Breast epithelium (tissue), 3 donors: ENCODE results near the gene KIF26B.

Experiments
- CTCF ChIP-seq, 3 donors: fragments of 450-650 bp; IDR thresholded peaks; one replicate each; pipeline ENCODE4 v1.5.1; 2016 to 2017; ENCODE audit warnings: antibody characterized with exemption in 3 of 3, mild to moderate bottlenecking in 3 of 3, moderate library complexity in 3 of 3
- POLR2AphosphoS5 ChIP-seq, 3 donors: sonication (generic); formaldehyde crosslinking; IDR thresholded peaks; one replicate each; pipeline ENCODE4 v1.6.1; 2017; ENCODE audit warnings: antibody characterized with exemption in 3 of 3

- TF ChIP-seq CTCF (IDR thresholded peaks at IDR 0.05) (no peak), POLR2AphosphoS5 (IDR thresholded peaks at IDR 0.05) (no peak)
Measured at GRCh38 chr1:245485996-245486395, 331.2 kb downstream of the KIF26B start.
